HEK293 (cell line): Measurements from ENCODE around the gene MTMR12.

Experiments
- CTCF ChIA-PET: fragments of 350-600 bp; formaldehyde crosslinking; extraction: SDS; loops from one replicate; lab custom pipeline; 2021; ENCODE audit warnings: antibody characterized with exemption; lab: Yijun Ruan, JAX
- POLR2A ChIA-PET: fragments of 300-600 bp; formaldehyde crosslinking; extraction: SDS; loops from one replicate; lab custom pipeline; 2020; ENCODE audit warnings: antibody characterized with exemption, inconsistent platforms; lab: Yijun Ruan, JAX
- H3K27ac ChIP-seq: fragments of 200-500 bp; sonication (Bioruptor generic); 2 replicates; pipeline ENCODE4 v1.5.1; 2014; ENCODE audit warnings: low read depth, low read length, control low read depth, inconsistent platforms; ENCODE audit errors: extremely low read depth
- H3K36me3 ChIP-seq, 2 experiments: fragments of 200-500 bp in 1 of 2; sonication (Bioruptor generic) in 1 of 2; 1 replicate in 1 of 2; 2 replicates in 1 of 2; pipeline ENCODE4 v1.5.1; 2014 to 2017; ENCODE audit warnings: inconsistent platforms in 2 of 2, low read length in 2 of 2; ENCODE audit not compliant: control insufficient read depth in 2 of 2, insufficient read depth in 1 of 2
- H3K4me1 ChIP-seq: fragments of 200-500 bp; sonication (Bioruptor generic); 2 replicates; pipeline ENCODE4 v1.5.1; 2014; ENCODE audit warnings: mild to moderate bottlenecking, low read length, inconsistent platforms; ENCODE audit not compliant: control insufficient read depth, insufficient read depth
- H3K4me3 ChIP-seq: 2 replicates; pipeline ENCODE4 v1.5.1; 2011; ENCODE audit warnings: low read depth, mild to moderate bottlenecking, control low read depth, low read length, moderate library complexity
- H3K9me3 ChIP-seq: fragments of 200-500 bp; sonication (Bioruptor generic); 2 replicates; pipeline ENCODE4 v1.5.1; 2014; ENCODE audit warnings: low read depth, low read length, inconsistent platforms; ENCODE audit not compliant: control insufficient read depth, insufficient read depth
- BCL11A ChIP-seq: fragments of 450-650 bp; formaldehyde crosslinking; IDR thresholded peaks from 2 replicates; pipeline ENCODE4 v1.5.1; 2016; ENCODE audit warnings: low read depth, missing biosample characterization, missing genetic modification characterization
- BCL6B ChIP-seq: fragments of 450-650 bp; formaldehyde crosslinking; IDR thresholded peaks from 2 replicates; pipeline ENCODE4 v1.5.1; 2017; ENCODE audit warnings: missing biosample characterization, missing genetic modification characterization
- GFI1B ChIP-seq: fragments of 450-650 bp; formaldehyde crosslinking; IDR thresholded peaks from 2 replicates; pipeline ENCODE4 v1.5.1; 2016; ENCODE audit warnings: missing biosample characterization, missing genetic modification characterization
- KLF16 ChIP-seq: fragments of 450-650 bp; formaldehyde crosslinking; IDR thresholded peaks from 2 replicates; pipeline ENCODE4 v1.5.1; 2017; ENCODE audit warnings: missing biosample characterization, missing genetic modification characterization
- PRDM4 ChIP-seq: fragments of 450-650 bp; formaldehyde crosslinking; IDR thresholded peaks from 2 replicates; pipeline ENCODE4 v1.5.1; 2017; ENCODE audit warnings: missing biosample characterization, missing genetic modification characterization
- TRIM28 ChIP-seq: IDR thresholded peaks from 2 replicates; pipeline ENCODE4 v1.6.1; 2011; ENCODE audit warnings: low read length, control low read depth, borderline replicate concordance
- TSHZ1 ChIP-seq: fragments of 450-650 bp; formaldehyde crosslinking; IDR thresholded peaks from 2 replicates; pipeline ENCODE4 v1.5.1; 2016; ENCODE audit warnings: missing biosample characterization, missing genetic modification characterization, borderline replicate concordance
- ZBTB1 ChIP-seq: fragments of 450-650 bp; formaldehyde crosslinking; IDR thresholded peaks from 2 replicates; pipeline ENCODE4 v1.5.1; 2016; ENCODE audit warnings: missing biosample characterization, missing genetic modification characterization
- ZBTB11 ChIP-seq: fragments of 450-650 bp; formaldehyde crosslinking; conservative IDR thresholded peaks from 2 replicates; pipeline ENCODE4 v1.5.1; 2016; ENCODE audit warnings: low read depth, missing biosample characterization, missing genetic modification characterization
- ZNF174 ChIP-seq: fragments of 450-650 bp; formaldehyde crosslinking; IDR thresholded peaks from 2 replicates; pipeline ENCODE4 v1.5.0; 2017; ENCODE audit warnings: missing biosample characterization, mild to moderate bottlenecking, missing genetic modification characterization
- ZNF404 ChIP-seq: fragments of 450-650 bp; formaldehyde crosslinking; IDR thresholded peaks from 2 replicates; pipeline ENCODE4 v1.5.1; 2017; ENCODE audit warnings: missing biosample characterization, missing genetic modification characterization
- ZNF529 ChIP-seq: fragments of 450-650 bp; formaldehyde crosslinking; IDR thresholded peaks from 2 replicates; pipeline ENCODE4 v1.5.1; 2017; ENCODE audit warnings: missing genetic modification characterization, missing biosample characterization; ENCODE audit not compliant: insufficient replicate concordance
- ZNF692 ChIP-seq: fragments of 450-650 bp; formaldehyde crosslinking; IDR thresholded peaks from 2 replicates; pipeline ENCODE4 v1.5.1; 2016; ENCODE audit warnings: missing biosample characterization, missing genetic modification characterization
- ZNF776 ChIP-seq: fragments of 450-650 bp; formaldehyde crosslinking; IDR thresholded peaks from 2 replicates; pipeline ENCODE4 v1.5.0; 2017; ENCODE audit warnings: missing biosample characterization, missing genetic modification characterization, borderline replicate concordance
- TF ChIP-seq, protein P1 (sequence below): fragments of 450-650 bp; formaldehyde crosslinking; IDR thresholded peaks from 2 replicates; pipeline ENCODE4 v1.5.1; 2017; ENCODE audit warnings: missing biosample characterization, missing genetic modification characterization

MTMR12 gene

DNA sequence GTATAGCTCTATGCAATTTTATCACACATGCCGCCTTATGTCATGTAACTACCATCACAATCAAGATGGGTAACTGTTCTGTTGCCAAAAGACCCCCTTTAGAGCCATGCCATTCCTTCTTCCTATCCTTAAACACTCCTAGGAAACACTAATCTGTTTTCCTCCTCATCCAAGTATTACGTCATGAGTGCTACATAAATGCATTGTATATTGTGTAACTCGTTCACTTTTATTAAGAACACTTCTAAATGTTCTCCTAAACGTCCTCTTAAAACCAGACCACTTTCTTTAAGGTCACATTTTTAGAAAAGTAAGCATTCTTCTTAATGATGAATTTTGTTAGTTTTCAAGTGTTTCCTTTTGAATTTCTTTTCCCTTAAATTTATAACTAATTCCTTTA, 49.8 kb upstream of the MTMR12 start:
- POLR2A ChIA-PET: no interaction called here
- Histone ChIP-seq H3K4me3 (no peak overlapping the region), H3K27ac (no peak overlapping the region), H3K4me1 (no peaks in the 10 kb centered on the region), H3K36me3 (peaks cover 58 to 64% of the 10 kb centered on the region in 2 experiments), H3K9me3 (no peaks in the 10 kb centered on the region)
- no peak for TF ChIP-seq KLF16 (tag by site-specific recombination)
- TF ChIP-seq, protein P1, sequence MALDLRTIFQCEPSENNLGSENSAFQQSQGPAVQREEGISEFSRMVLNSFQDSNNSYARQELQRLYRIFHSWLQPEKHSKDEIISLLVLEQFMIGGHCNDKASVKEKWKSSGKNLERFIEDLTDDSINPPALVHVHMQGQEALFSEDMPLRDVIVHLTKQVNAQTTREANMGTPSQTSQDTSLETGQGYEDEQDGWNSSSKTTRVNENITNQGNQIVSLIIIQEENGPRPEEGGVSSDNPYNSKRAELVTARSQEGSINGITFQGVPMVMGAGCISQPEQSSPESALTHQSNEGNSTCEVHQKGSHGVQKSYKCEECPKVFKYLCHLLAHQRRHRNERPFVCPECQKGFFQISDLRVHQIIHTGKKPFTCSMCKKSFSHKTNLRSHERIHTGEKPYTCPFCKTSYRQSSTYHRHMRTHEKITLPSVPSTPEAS (tag by site-specific recombination): no peak
- CTCF ChIA-PET: interaction anchor here (0.5 to 0.8 kb wide), 2 partner anchors 112 to 267 kb away, joined by 3 to 6 read pairs; no protein-coding TSS in a partner anchor

DNA sequence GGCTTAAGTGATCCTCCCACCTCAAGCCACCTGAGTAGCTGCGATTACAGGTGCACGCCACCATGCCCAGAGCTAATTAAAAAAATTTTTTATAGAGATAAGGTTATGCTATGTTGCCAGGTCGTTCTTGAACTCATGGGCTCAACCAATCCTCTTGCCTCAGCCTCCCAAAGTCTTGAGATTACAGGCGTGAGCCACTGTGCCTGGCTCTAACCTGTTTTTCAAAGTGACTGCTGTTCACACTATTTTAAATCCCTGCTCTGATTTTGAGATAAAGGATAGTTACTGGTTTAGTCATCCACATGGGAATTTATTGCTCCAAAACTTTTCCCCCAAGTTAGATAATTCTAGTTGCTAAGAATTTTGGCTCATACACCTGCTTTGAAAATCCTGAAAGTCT, 48.2 kb upstream of the MTMR12 start:
- no peak overlapping the region for H3K4me3 ChIP-seq
- no peaks in the 10 kb centered on the region for H3K9me3 ChIP-seq
- no peak for TF ChIP-seq PRDM4 (tag by site-specific recombination)
- no peak for TF ChIP-seq ZNF404 (tag by site-specific recombination)
- TF ChIP-seq ZNF776 (tag by site-specific recombination): no peak
- no peak for TF ChIP-seq ZNF174
- TF ChIP-seq, protein P1 (tag by site-specific recombination): no peak
- TF ChIP-seq ZNF529 (tag by site-specific recombination): no peak
- TF ChIP-seq ZBTB1 (tag by site-specific recombination): no peak
- TF ChIP-seq GFI1B (tag by site-specific recombination): no peak
- no peak for TF ChIP-seq TRIM28
- TF ChIP-seq, all 188 proteins: peak for 0
- H3K4me1 ChIP-seq: no peaks in the 10 kb centered on the region
- ChIA-PET CTCF (no interaction called here), POLR2A (no interaction called here)
- no peak overlapping the region for H3K27ac ChIP-seq
- H3K36me3 ChIP-seq: peaks cover 72 to 75% of the 10 kb centered on the region in 2 experiments

DNA sequence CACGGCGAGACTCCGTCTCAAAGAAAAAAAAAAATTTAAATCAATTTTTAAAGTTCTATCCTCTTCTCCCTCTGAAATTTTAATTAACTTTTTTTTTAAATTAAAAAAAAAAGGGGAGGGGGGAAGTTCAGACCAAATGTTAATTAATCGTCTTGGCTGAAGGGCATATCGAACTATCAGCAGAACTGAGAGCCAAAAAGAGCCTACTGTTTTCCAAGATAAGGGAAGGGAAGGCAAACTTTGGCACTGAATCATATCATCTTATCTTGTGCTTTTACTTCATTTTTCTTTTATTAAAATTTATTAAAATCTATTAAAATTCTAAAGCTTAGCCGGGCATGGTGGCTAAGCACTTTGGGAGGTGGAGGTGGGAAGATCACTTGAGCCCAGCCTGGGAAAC, 45.9 kb upstream of the MTMR12 start:
- no peaks in the 10 kb centered on the region for H3K9me3 ChIP-seq
- peaks cover 4% of the 10 kb centered on the region; the same call in 1 of the 2 replicates for H3K4me1 ChIP-seq
- ChIA-PET POLR2A (no interaction called here), CTCF (interaction anchor here (0.6 kb wide), 1 partner anchor 192 kb away, joined by 3 read pairs; no protein-coding TSS in a partner anchor)
- no peak overlapping the region for H3K4me3 ChIP-seq
- H3K27ac ChIP-seq: no peak overlapping the region
- peaks cover 73 to 74% of the 10 kb centered on the region in 2 experiments for H3K36me3 ChIP-seq
- TF ChIP-seq ZNF404 (tag by site-specific recombination): no peak
- TF ChIP-seq BCL11A: no peak
- no peak for TF ChIP-seq BCL6B
- no peak for TF ChIP-seq ZNF692
- no peak for TF ChIP-seq ZBTB11 (tag by site-specific recombination)
- no peak for TF ChIP-seq TSHZ1
